K562 (cell line): ENCODE data around the gene LUC7L3. TPM values are rescaled to one million over a fixed set of nuclear protein-coding genes. Genes with fewer than 3 reads are reported as not detected.

Experiments used
- CCAR2 ChIP-seq: fragments of 200-400 bp; formaldehyde crosslinking; IDR thresholded peaks from 2 replicates; pipeline ENCODE4 v1.6.1; 2017; ENCODE audit warnings: mild to moderate bottlenecking, low read depth, low read length
- MAZ ChIP-seq, 2 experiments: fragments of 450-650 bp in 1 of 2; sonication (generic) in 1 of 2; formaldehyde crosslinking; IDR thresholded peaks in 1 of 2; conservative IDR thresholded peaks in 1 of 2; 2 replicates each; pipeline versions ENCODE4 v1.4.0 to v1.5.0; 2020; ENCODE audit warnings: mild to moderate bottlenecking in 1 of 2, missing genetic modification reagents in 1 of 2
- MCM2 ChIP-seq: fragments of 450-650 bp; IDR thresholded peaks from 2 replicates; pipeline ENCODE4 v1.6.1; 2017; ENCODE audit warnings: low read depth, mild to moderate bottlenecking
- NCOA2 ChIP-seq, 2 experiments: fragments of 450-650 bp; IDR thresholded peaks; 2 replicates each; pipeline ENCODE4 v1.6.1; 2018; ENCODE audit warnings: mild to moderate bottlenecking in 2 of 2, moderate library complexity in 1 of 2; ENCODE audit not compliant: partially characterized antibody in 2 of 2
- NR3C1 ChIP-seq: sonication (generic); formaldehyde crosslinking; IDR thresholded peaks from 2 replicates; pipeline ENCODE4 v1.8.1; 2022; ENCODE audit warnings: missing genetic modification reagents
- PCBP1 ChIP-seq: fragments of 200-400 bp; formaldehyde crosslinking; IDR thresholded peaks from 2 replicates; pipeline ENCODE4 v1.6.1; 2018; ENCODE audit warnings: mild to moderate bottlenecking, low read depth, low read length; ENCODE audit not compliant: poor library complexity, severe bottlenecking
- POLR2B ChIP-seq: fragments of 450-650 bp; IDR thresholded peaks from 2 replicates; pipeline ENCODE4 v1.6.1; 2018; ENCODE audit warnings: low read depth; ENCODE audit not compliant: partially characterized antibody
- RB1 ChIP-seq: fragments of 450-650 bp; IDR thresholded peaks from 2 replicates; pipeline ENCODE4 v1.6.1; 2017; ENCODE audit warnings: low read depth, mild to moderate bottlenecking
- RBBP5 ChIP-seq: fragments of 200-600 bp; sonication (generic); IDR thresholded peaks from 2 replicates; pipeline ENCODE4 v1.6.1; 2012; ENCODE audit warnings: borderline replicate concordance, mild to moderate bottlenecking, low read length, control low read depth, inconsistent platforms; ENCODE audit not compliant: insufficient read depth, poor library complexity, severe bottlenecking
- RHOXF2B ChIP-seq: fragments of 250-450 bp; sonication (Bioruptor Pico); conservative IDR thresholded peaks from 2 replicates; pipeline ENCODE4 v1.5.1; 2021
- SMARCA4 ChIP-seq: fragments of 450-650 bp; IDR thresholded peaks from 2 replicates; pipeline ENCODE4 v1.6.1; 2016
- STAG1 ChIP-seq: sonication (generic); formaldehyde crosslinking; IDR thresholded peaks from 2 replicates; pipeline ENCODE4 v1.5.0; 2020; ENCODE audit warnings: missing genetic modification reagents, borderline replicate concordance
- XRCC4 ChIP-seq: IDR thresholded peaks from one replicate; pipeline ENCODE4 v1.6.1; 2011; ENCODE audit not compliant: insufficient read depth, insufficient read length; ENCODE audit errors: extremely low read depth
- ZNF175 ChIP-seq: fragments of 200-800 bp; sonication (Bioruptor generic); IDR thresholded peaks from 2 replicates; pipeline ENCODE4 v1.6.1; 2016; ENCODE audit warnings: low read depth, mild to moderate bottlenecking, missing genetic modification characterization, missing compliant biosample characterization
- ZNF644 ChIP-seq: fragments of 200-800 bp; sonication (Bioruptor generic); IDR thresholded peaks from 2 replicates; pipeline ENCODE4 v1.6.1; 2016; ENCODE audit warnings: low read depth, missing genetic modification characterization, missing compliant biosample characterization
- ZZZ3 ChIP-seq: fragments of 450-650 bp; IDR thresholded peaks from 2 replicates; pipeline ENCODE4 v1.6.1; 2016; ENCODE audit warnings: antibody characterized with exemption, mild to moderate bottlenecking, moderate library complexity
- polyA plus RNA-seq, 8 experiments: library from polyadenylated mRNA; depleted of rRNA in 4 of 8; stranded (reverse) in 5 of 8; unstranded in 3 of 8; fragments of >200 nt; fragmentation: Nextera tagmentation in 2 of 8; fragmentation: Illumina TruSeq in 1 of 8; extraction: Ambion mirVana in 2 of 8; extraction: Trizol in 1 of 8; gene quantifications; 2 replicates each; pipeline versions ENCODE4 v1.2.1 to v1.2.3, GENCODE V29; 2011 to 2014; ENCODE audit warnings: inconsistent platforms in 1 of 8, missing spikeins in 1 of 8
- total RNA-seq, 7 experiments: library from RNA; depleted of rRNA in 6 of 7; stranded (reverse); fragments of >200 nt in 6 of 7; fragmentation: Illumina TruSeq in 2 of 7; extraction: Trizol in 2 of 7; gene quantifications; 2 replicates each; pipeline versions ENCODE4 v1.2.1 to v1.2.3, GENCODE V29; 2011 to 2021; ENCODE audit warnings: low replicate concordance in 1 of 7
- TF ChIP-seq, protein P1 (sequence below): fragments of 250-450 bp; sonication (Bioruptor Pico); IDR thresholded peaks from 2 replicates; pipeline ENCODE4 v1.9.0; 2021; ENCODE audit warnings: mild to moderate bottlenecking
- TF ChIP-seq, protein P2 (sequence below): sonication (generic); formaldehyde crosslinking; IDR thresholded peaks from 2 replicates; pipeline ENCODE4 v1.8.1; 2023; ENCODE audit warnings: mild to moderate bottlenecking, missing genetic modification reagents
- TF ChIP-seq, protein P3 (sequence below): fragments of 250-450 bp; sonication (Bioruptor Pico); IDR thresholded peaks from 2 replicates; pipeline ENCODE4 v1.4.0; 2020; ENCODE audit warnings: mild to moderate bottlenecking
- TF ChIP-seq, protein P4 (sequence below): sonication (generic); formaldehyde crosslinking; IDR thresholded peaks from 2 replicates; pipeline ENCODE4 v1.8.0; 2022; ENCODE audit warnings: mild to moderate bottlenecking, missing genetic modification reagents
- TF ChIP-seq, protein P5 (sequence below): IDR thresholded peaks from 2 replicates; pipeline ENCODE4 v1.6.1; 2012; ENCODE audit warnings: low read depth, low read length, improper control_type of control experiment, borderline replicate concordance

Gene LUC7L3
- total and polyA plus RNA-seq, 9 of the 15 experiments (the other 6 are each of a cell fraction or from before 2014, with no cell fraction given) = 80.8 to 284 (median 127) TPM

DNA sequence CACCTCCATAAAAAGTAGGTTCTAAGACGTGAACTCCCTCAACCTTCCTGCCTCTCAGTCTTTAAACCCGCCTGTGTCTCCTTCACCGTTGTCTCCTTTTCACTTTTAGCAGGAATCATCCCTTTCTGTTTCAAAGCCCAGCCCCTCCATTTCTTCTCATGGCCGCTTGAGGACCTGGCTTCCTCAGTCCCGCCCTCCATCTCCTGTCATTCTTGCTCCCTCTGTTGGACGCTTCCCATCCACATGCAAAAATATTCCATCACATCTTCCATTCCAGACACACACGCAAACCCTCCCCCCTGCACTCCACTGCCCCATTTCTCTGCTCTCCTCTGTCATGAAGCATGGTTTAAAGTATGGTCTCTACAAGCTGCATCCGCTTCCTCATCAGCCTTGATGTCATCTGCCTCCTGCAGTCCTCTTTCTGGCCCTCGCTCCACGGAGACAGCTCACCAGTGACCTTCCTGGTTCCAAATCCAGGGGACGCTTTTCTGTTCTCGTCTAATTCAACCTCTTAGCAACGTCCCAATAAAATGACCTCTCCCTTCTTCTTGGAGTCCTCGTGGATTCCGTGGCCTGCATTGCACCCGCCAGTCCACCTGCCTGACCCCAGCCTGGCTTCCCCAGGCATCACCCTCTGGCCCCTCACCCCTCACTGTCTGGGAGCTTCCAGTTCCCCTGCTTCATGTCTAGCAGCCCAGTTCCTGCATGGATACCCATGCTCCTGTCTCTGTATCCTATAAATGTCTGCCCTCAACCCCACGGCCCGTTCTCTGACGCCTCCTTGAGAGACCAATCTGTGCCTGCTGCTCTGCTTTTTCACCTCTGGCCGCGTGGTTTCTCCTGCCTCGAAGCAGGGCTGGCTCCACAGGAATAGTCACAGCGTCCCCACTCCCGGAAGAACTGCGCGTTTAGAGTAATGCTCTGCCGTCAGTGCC lies 37.9 kb upstream of the LUC7L3 start (continued):
- TF ChIP-seq NR3C1 (CRISPR knock-in tag) (no peak), PCBP1 (no peak), MAZ (CRISPR knock-in tag; conservative IDR thresholded peaks at IDR 0.05 in 1 of 2, IDR thresholded peaks at IDR 0.05 in 1 of 2) (0 out of 4 replicates have a peak, but pooled peaks of 1 of the 2 experiments have one; percentile 49), XRCC4 (no peak), NCOA2 (IDR thresholded peaks at IDR 0.05; ENCODE audit: partially characterized antibody in 2 of 2) (no peak), ZZZ3 (no peak), MCM2 (no peak), SMARCA4 (no peak), RB1 (0 out of 2 replicates have a peak, but pooled peaks have one; percentile 7), RHOXF2B (CRISPR knock-in tag) (no peak), CCAR2 (no peak), ZNF644 (no peak), POLR2B (no peak), ZNF175 (CRISPR knock-in tag) (no peak), RBBP5 (no peak), STAG1 (CRISPR knock-in tag) (peak; percentile 36; the same call in 1 of the 2 replicates)
- TF ChIP-seq, protein P1, sequence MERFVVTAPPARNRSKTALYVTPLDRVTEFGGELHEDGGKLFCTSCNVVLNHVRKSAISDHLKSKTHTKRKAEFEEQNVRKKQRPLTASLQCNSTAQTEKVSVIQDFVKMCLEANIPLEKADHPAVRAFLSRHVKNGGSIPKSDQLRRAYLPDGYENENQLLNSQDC (CRISPR knock-in tag) = no peak
- TF ChIP-seq, protein P2, sequence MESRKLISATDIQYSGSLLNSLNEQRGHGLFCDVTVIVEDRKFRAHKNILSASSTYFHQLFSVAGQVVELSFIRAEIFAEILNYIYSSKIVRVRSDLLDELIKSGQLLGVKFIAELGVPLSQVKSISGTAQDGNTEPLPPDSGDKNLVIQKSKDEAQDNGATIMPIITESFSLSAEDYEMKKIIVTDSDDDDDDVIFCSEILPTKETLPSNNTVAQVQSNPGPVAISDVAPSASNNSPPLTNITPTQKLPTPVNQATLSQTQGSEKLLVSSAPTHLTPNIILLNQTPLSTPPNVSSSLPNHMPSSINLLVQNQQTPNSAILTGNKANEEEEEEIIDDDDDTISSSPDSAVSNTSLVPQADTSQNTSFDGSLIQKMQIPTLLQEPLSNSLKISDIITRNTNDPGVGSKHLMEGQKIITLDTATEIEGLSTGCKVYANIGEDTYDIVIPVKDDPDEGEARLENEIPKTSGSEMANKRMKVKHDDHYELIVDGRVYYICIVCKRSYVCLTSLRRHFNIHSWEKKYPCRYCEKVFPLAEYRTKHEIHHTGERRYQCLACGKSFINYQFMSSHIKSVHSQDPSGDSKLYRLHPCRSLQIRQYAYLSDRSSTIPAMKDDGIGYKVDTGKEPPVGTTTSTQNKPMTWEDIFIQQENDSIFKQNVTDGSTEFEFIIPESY (CRISPR knock-in tag) = no peak
- TF ChIP-seq, protein P3, sequence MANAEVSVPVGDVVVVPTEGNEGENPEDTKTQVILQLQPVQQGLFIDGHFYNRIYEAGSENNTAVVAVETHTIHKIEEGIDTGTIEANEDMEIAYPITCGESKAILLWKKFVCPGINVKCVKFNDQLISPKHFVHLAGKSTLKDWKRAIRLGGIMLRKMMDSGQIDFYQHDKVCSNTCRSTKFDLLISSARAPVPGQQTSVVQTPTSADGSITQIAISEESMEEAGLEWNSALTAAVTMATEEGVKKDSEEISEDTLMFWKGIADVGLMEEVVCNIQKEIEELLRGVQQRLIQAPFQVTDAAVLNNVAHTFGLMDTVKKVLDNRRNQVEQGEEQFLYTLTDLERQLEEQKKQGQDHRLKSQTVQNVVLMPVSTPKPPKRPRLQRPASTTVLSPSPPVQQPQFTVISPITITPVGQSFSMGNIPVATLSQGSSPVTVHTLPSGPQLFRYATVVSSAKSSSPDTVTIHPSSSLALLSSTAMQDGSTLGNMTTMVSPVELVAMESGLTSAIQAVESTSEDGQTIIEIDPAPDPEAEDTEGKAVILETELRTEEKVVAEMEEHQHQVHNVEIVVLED = no peak
- TF ChIP-seq, protein P4, sequence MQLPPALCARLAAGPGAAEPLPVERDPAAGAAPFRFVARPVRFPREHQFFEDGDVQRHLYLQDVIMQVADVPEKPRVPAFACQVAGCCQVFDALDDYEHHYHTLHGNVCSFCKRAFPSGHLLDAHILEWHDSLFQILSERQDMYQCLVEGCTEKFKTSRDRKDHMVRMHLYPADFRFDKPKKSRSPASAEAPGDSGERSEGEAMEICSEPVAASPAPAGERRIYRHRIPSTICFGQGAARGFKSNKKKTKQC (CRISPR knock-in tag) = no peak
- TF ChIP-seq, protein P5, sequence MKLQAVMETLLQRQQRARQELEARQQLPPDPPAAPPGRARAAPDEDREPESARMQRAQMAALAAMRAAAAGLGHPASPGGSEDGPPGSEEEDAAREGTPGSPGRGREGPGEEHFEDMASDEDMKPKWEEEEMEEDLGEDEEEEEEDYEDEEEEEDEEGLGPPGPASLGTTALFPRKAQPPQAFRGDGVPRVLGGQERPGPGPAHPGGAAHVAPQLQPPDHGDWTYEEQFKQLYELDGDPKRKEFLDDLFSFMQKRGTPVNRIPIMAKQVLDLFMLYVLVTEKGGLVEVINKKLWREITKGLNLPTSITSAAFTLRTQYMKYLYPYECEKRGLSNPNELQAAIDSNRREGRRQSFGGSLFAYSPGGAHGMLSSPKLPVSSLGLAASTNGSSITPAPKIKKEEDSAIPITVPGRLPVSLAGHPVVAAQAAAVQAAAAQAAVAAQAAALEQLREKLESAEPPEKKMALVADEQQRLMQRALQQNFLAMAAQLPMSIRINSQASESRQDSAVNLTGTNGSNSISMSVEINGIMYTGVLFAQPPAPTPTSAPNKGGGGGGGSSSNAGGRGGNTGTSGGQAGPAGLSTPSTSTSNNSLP = no peak
